Measurements from ENCODE around the gene PRKAR1B. TPM values are rescaled to one million over a fixed set of nuclear protein-coding genes. Genes with fewer than 3 reads are reported as not detected.

The PRKAR1B gene
- total RNA-seq, 2 experiments from 2014 or later: 22.5 to 41.6 TPM

- H4K20me1 ChIP-seq (ENCODE audit: insufficient read depth, low read length): no peaks in the 10 kb centered on the region
- H3K4me1 ChIP-seq (ENCODE audit: insufficient read depth, low read length, poor library complexity, severe bottlenecking): no peaks in the 10 kb centered on the region
- CTCF ChIA-PET (ENCODE audit: unreplicated experiment): interaction anchor here (0.7 kb wide), 1 partner anchor 79 kb away, joined by 6 read pairs; no protein-coding TSS in a partner anchor
- TF ChIP-seq EZH2phosphoT487 (IDR thresholded peaks at IDR 0.05; ENCODE audit: borderline replicate concordance, low read depth, low read length) (no peak), CTCF (conservative IDR thresholded peaks at IDR 0.05; ENCODE audit: low read length) (no peak)
- H3K9me3 ChIP-seq (ENCODE audit: low read length): no peaks in the 10 kb centered on the region
- intact Hi-C loops (cut with micrococcal nuclease; ENCODE audit: unreplicated experiment): no loop called here
- POLR2A ChIA-PET: interaction anchor here (0.7 kb wide), 2 partner anchors 35 to 460 kb away, joined by 3 read pairs; no protein-coding TSS in a partner anchor
- DNase-seq (ENCODE audit: low spot score): no peak
- H3K4me2 ChIP-seq (ENCODE audit: low read length): no peak overlapping the region
- H3K36me3 ChIP-seq (ENCODE audit: insufficient read depth, low read length): peaks cover 37% of the 10 kb centered on the region
- H3K9me2 ChIP-seq (ENCODE audit: insufficient read depth, low read length): no peaks in the 10 kb centered on the region
- no peaks in the 10 kb centered on the region for H3K79me2 ChIP-seq (ENCODE audit: insufficient read depth, low read depth, low read length)
- no peak overlapping the region for H3K27ac ChIP-seq (ENCODE audit: low read depth, low read length, poor library complexity, severe bottlenecking)
- no peak overlapping the region for H2AFZ ChIP-seq (ENCODE audit: low read length)
- H3K4me3 ChIP-seq (ENCODE audit: low read depth, low read length, poor library complexity, severe bottlenecking): no peak overlapping the region
- BruUV-seq (replicated peaks): no TSS peak
Observed at GRCh38 chr7:670501-671390, 56.3 kb downstream of the PRKAR1B start.

- Histone ChIP-seq H4K20me1 (ENCODE audit: insufficient read depth, low read length) (no peaks in the 10 kb centered on the region), H3K9me3 (ENCODE audit: low read length) (no peaks in the 10 kb centered on the region), H3K79me2 (ENCODE audit: insufficient read depth, low read depth, low read length) (no peaks in the 10 kb centered on the region), H2AFZ (ENCODE audit: low read length) (no peak overlapping the region), H3K9me2 (ENCODE audit: insufficient read depth, low read length) (no peaks in the 10 kb centered on the region), H3K36me3 (ENCODE audit: insufficient read depth, low read length) (peaks cover 19% of the 10 kb centered on the region), H3K4me2 (ENCODE audit: low read length) (no peak overlapping the region), H3K4me1 (ENCODE audit: insufficient read depth, low read length, poor library complexity, severe bottlenecking) (no peaks in the 10 kb centered on the region), H3K4me3 (ENCODE audit: low read depth, low read length, poor library complexity, severe bottlenecking) (no peak overlapping the region), H3K27ac (ENCODE audit: low read depth, low read length, poor library complexity, severe bottlenecking) (no peak overlapping the region)
- intact Hi-C loops (cut with micrococcal nuclease; ENCODE audit: unreplicated experiment): no loop called here
- BruUV-seq (replicated peaks): no TSS peak
- no peak for TF ChIP-seq EZH2phosphoT487 (IDR thresholded peaks at IDR 0.05; ENCODE audit: borderline replicate concordance, low read depth, low read length)
- no peak for TF ChIP-seq CTCF (conservative IDR thresholded peaks at IDR 0.05; ENCODE audit: low read length)
- ChIA-PET CTCF (ENCODE audit: unreplicated experiment) (no interaction called here), POLR2A (interaction anchor here (1.7 kb wide), 1 partner anchor 10 kb away, joined by 4 read pairs; no protein-coding TSS in a partner anchor)
- no peak for DNase-seq (ENCODE audit: low spot score)
Observed at GRCh38 chr7:668958-669357, 58.1 kb downstream of the PRKAR1B start.
